Right lobe of liver (tissue), 6 donors: Measurements from ENCODE around the gene ABHD16A. TPM values are rescaled to one million over a fixed set of nuclear protein-coding genes. Genes with fewer than 3 reads are reported as not detected.

Source experiments
- ATAC-seq, 4 donors: fragments of 200-7000 bp; cut with Tn5 transposase; one replicate each; pipeline ENCODE4 v1.9.1; 2020; ENCODE audit warnings: mild to moderate bottlenecking in 4 of 4, moderate library complexity in 4 of 4
- DNase-seq, 3 donors: peaks; one replicate each; pipeline ENCODE4 v3.0.0-alpha.2; 2020
- H3K27ac ChIP-seq, 3 donors: fragments of 200-600 bp; one replicate each; pipeline ENCODE4 v1.8.0; 2022
- H3K27me3 ChIP-seq, 2 donors: fragments of 200-600 bp; one replicate each; pipeline ENCODE4 v1.8.0; 2022
- H3K36me3 ChIP-seq, 4 donors: fragments of 200-600 bp; sonication (generic) in 1 of 4; one replicate each; pipeline versions ENCODE4 v1.5.1 to v1.8.0; 2017 to 2022; ENCODE audit warnings: control low read depth in 1 of 4
- H3K4me1 ChIP-seq, 4 donors: fragments of 200-600 bp; sonication (generic) in 1 of 4; one replicate each; pipeline versions ENCODE4 v1.5.1 to v1.8.0; 2017 to 2022; ENCODE audit warnings: control low read depth in 1 of 4
- H3K4me3 ChIP-seq, 3 donors: fragments of 200-600 bp; one replicate each; pipeline ENCODE4 v1.8.0; 2022
- H3K9me3 ChIP-seq, 4 donors: fragments of 200-600 bp; sonication (generic) in 1 of 4; one replicate each; pipeline versions ENCODE4 v1.5.1 to v1.8.0; 2017 to 2022; ENCODE audit warnings: control low read depth in 1 of 4
- CTCF ChIP-seq, 4 donors: fragments of 200-600 bp in 3 of 4; fragments of 450-650 bp in 1 of 4; IDR thresholded peaks; one replicate each; pipeline versions ENCODE4 v1.5.1 to v1.8.0; 2016 to 2022; ENCODE audit warnings: antibody characterized with exemption in 4 of 4, mild to moderate bottlenecking in 2 of 4
- POLR2A ChIP-seq: fragments of 450-650 bp; IDR thresholded peaks from one replicate; pipeline ENCODE4 v1.6.1; 2017; ENCODE audit warnings: antibody characterized with exemption, mild to moderate bottlenecking
- WGBS: methylation state at CpG from one replicate; pipeline ENCODE4 v1.1.6; 2018; ENCODE audit warnings: low coverage, low lambda C conversion rate; ENCODE audit not compliant: insufficient coverage; ENCODE audit errors: missing lambda C conversion rate; 5-methylcytosine and 5-hydroxymethylcytosine counted together
- intact Hi-C, 2 donors: fragments of 100-400 bp; cut with DNase I; formaldehyde crosslinking; loops; one replicate each; pipeline versions ENCODE4 v1.11.2 to v1.14.1; 2022
- microRNA-seq, 2 donors: library from miRNA; unstranded; fragments of <30 nt; microRNA quantifications; one replicate each; pipeline ENCODE4, GENCODE V29; 2019 to 2020
- small RNA-seq, 2 experiments: library from RNA; depleted of rRNA; stranded (forward); fragments of <200 nt; gene quantifications; one replicate each; pipeline ENCODE3, GENCODE V24; 2016
- total RNA-seq, 6 experiments: library from RNA; depleted of rRNA in 2 of 6; stranded (reverse); fragments of >200 nt in 2 of 6; fragmentation: NEBNext Ultra II Directional in 3 of 6; extraction: Animal tissue kit (Norgen Biotek cat#: 25700) in 3 of 6; gene quantifications; one replicate each; pipeline versions ENCODE4 v1.1.0 to v1.2.4, GENCODE V29; 2016 to 2023
- donor health status: DM: no; HTN: yes; CAD: no.
- donor health status: DM: no; HTN: no; CAD: no.
- donor health status: DM: no; HTN: no; CAD: no.
- donor health status: DM: no; HTN: yes; CAD: no.
- donor health status: DM: no; HTN: yes; CAD: no.

The ABHD16A gene
- total RNA-seq, 6 experiments from 2014 or later, result 29.7 to 34.8 (median 31.2) TPM

GRCh38 chr6:31639043-31639442, 64.1 kb downstream of the ABHD16A start:
- TF ChIP-seq CTCF (IDR thresholded peaks at IDR 0.05) (no peak), POLR2A (no peak)
- H3K27ac ChIP-seq, result no peak overlapping the region
- DNase-seq (no peak), ATAC-seq (no peak)
- H3K9me3 ChIP-seq, result no peaks in the 10 kb centered on the region
- H3K27me3 ChIP-seq, result no peaks in the 10 kb centered on the region
- H3K4me3 ChIP-seq, result no peak overlapping the region
- H3K4me1 ChIP-seq, result peaks cover 0 to 23% (median 0%) of the 10 kb centered on the region in 4 donors
- intact Hi-C loops, result no loop called here
- 78% methylated on average over 7 of the region's 9 CpGs for WGBS
- H3K36me3 ChIP-seq, result peaks cover 4 to 97% (median 52%) of the 10 kb centered on the region in 4 donors

Small RNA genes within 50 kb of the gene (microRNA-seq; reads per million reads assigned to microRNA genes)
- 0.64 to 1.4 reads per million in 2 donors for gene MIR4646

Small RNA genes within 50 kb of the gene (small RNA-seq; reads per million reads assigned to genes)
- gene LY6G6D (0 reads per million in 2 experiments), gene MIR4646 (0 reads per million in 2 experiments), gene RF00019 (0 reads per million in 2 experiments)

Other genes with a start within 250 kb of the ABHD16A start
- 1 to 10 TPM in 4 of 6 experiments, under 1 TPM in 2; 0.48 to 2.0 (median 1.2) TPM for gene MICB, start 205.2 kb downstream of the ABHD16A start, total RNA-seq
- gene MCCD1, start 174.4 kb downstream of the ABHD16A start, total RNA-seq, result not detected
- gene DDX39B, start 161.3 kb downstream of the ABHD16A start, total RNA-seq, result 100 to 1,000 TPM in 3 of 6 experiments, 10 to 100 TPM in 3; 85.2 to 145 (median 102) TPM
- under 1 TPM in 3 of 6 experiments, not detected in 3; 0.29 to 0.43 (median 0.42) TPM for gene ATP6V1G2, start 156.7 kb downstream of the ABHD16A start, total RNA-seq
- gene NFKBIL1, start 155.7 kb downstream of the ABHD16A start, total RNA-seq, result 10 to 100 TPM in 1 of 6 experiments, 1 to 10 TPM in 5; 7.5 to 10.2 (median 8.3) TPM
- under 1 TPM in 1 of 6 experiments, not detected in 5; 0.20 TPM for gene LTA, start 131.0 kb downstream of the ABHD16A start, total RNA-seq
- 1 to 10 TPM in 1 of 6 experiments, under 1 TPM in 1, not detected in 4; 0.15 to 1.0 TPM for gene TNF, start 127.8 kb downstream of the ABHD16A start, total RNA-seq
- 1 to 10 TPM in 2 of 6 experiments, under 1 TPM in 4; 0.28 to 2.2 (median 0.62) TPM for gene LTB, start 120.9 kb downstream of the ABHD16A start, total RNA-seq
- 10 to 100 TPM in 1 of 6 experiments, 1 to 10 TPM in 5; 1.5 to 21.5 (median 6.7) TPM for gene LST1, start 117.0 kb downstream of the ABHD16A start, total RNA-seq
- under 1 TPM in 3 of 6 experiments, not detected in 3; 0.20 to 0.55 (median 0.46) TPM for gene NCR3, start 110.3 kb downstream of the ABHD16A start, total RNA-seq
- 10 to 100 TPM in 4 of 6 experiments, 1 to 10 TPM in 2; 6.7 to 28.5 (median 13.0) TPM for gene AIF1, start 88.1 kb downstream of the ABHD16A start, total RNA-seq
- 10 to 100 TPM; 34.7 to 59.6 (median 39.4) TPM for gene PRRC2A, start 82.6 kb downstream of the ABHD16A start, total RNA-seq
- gene BAG6, start 50.7 kb downstream of the ABHD16A start, total RNA-seq, result 100 to 1,000 TPM; 114 to 196 (median 142) TPM
- 100 to 1,000 TPM; 100 to 182 (median 116) TPM for gene APOM, start 47.4 kb downstream of the ABHD16A start, total RNA-seq
- gene C6orf47, start 42.5 kb downstream of the ABHD16A start, total RNA-seq, result 1 to 10 TPM; 6.6 to 8.7 (median 7.6) TPM
- 10 to 100 TPM in 1 of 6 experiments, 1 to 10 TPM in 5; 6.4 to 10.0 (median 8.0) TPM for gene GPANK1, start 38.3 kb downstream of the ABHD16A start, total RNA-seq
- 100 to 1,000 TPM in 2 of 6 experiments, 10 to 100 TPM in 4; 52.5 to 171 (median 64.5) TPM for gene CSNK2B, start 37.2 kb downstream of the ABHD16A start, total RNA-seq
- gene LY6G5B, start 33.3 kb downstream of the ABHD16A start, total RNA-seq, result 1 to 10 TPM in 5 of 6 experiments, under 1 TPM in 1; 0.98 to 5.7 (median 2.6) TPM
- gene LY6G5C, start 22.3 kb downstream of the ABHD16A start, total RNA-seq, result 1 to 10 TPM in 3 of 6 experiments, under 1 TPM in 3; 0.68 to 1.6 (median 1.2) TPM
- not detected for gene LY6G6F, start 3.5 kb upstream of the ABHD16A start, total RNA-seq
- not detected for gene LY6G6D, start 12.0 kb upstream of the ABHD16A start, total RNA-seq
- gene LY6G6C, start 18.4 kb upstream of the ABHD16A start, total RNA-seq, result not detected
- under 1 TPM in 2 of 6 experiments, not detected in 4; 0.33 to 0.56 TPM for gene MPIG6B, start 20.0 kb upstream of the ABHD16A start, total RNA-seq
- gene DDAH2, start 26.0 kb upstream of the ABHD16A start, total RNA-seq, result 10 to 100 TPM; 16.3 to 27.5 (median 19.1) TPM
- gene CLIC1, start 33.2 kb upstream of the ABHD16A start, total RNA-seq, result 100 to 1,000 TPM in 1 of 6 experiments, 10 to 100 TPM in 5; 36.7 to 123 (median 62.0) TPM
- 1 to 10 TPM; 3.2 to 8.5 (median 4.3) TPM for gene MSH5, start 36.7 kb upstream of the ABHD16A start, total RNA-seq
- gene SAPCD1, start 59.3 kb upstream of the ABHD16A start, total RNA-seq, result 1 to 10 TPM in 2 of 6 experiments, under 1 TPM in 3, not detected in 1; 0.62 to 1.6 (median 0.90) TPM
- gene VWA7, start 74.0 kb upstream of the ABHD16A start, total RNA-seq, result 1 to 10 TPM; 1.2 to 5.2 (median 2.7) TPM
- gene VARS1, start 92.4 kb upstream of the ABHD16A start, total RNA-seq, result 10 to 100 TPM; 31.0 to 58.1 (median 41.0) TPM
- gene LSM2, start 103.6 kb upstream of the ABHD16A start, total RNA-seq, result 10 to 100 TPM; 11.0 to 26.1 (median 11.6) TPM
- 1 to 10 TPM in 1 of 6 experiments, under 1 TPM in 5; 0.37 to 1.2 (median 0.56) TPM for gene HSPA1L, start 112.0 kb upstream of the ABHD16A start, total RNA-seq
- gene HSPA1A, start 112.2 kb upstream of the ABHD16A start, total RNA-seq, result 100 to 1,000 TPM in 2 of 6 experiments, 10 to 100 TPM in 4; 73.2 to 442 (median 80.2) TPM
- gene HSPA1B, start 124.4 kb upstream of the ABHD16A start, total RNA-seq, result 100 to 1,000 TPM in 2 of 6 experiments, 10 to 100 TPM in 4; 41.5 to 144 (median 47.5) TPM
- gene NEU1, start 159.5 kb upstream of the ABHD16A start, total RNA-seq, result 10 to 100 TPM; 20.3 to 44.8 (median 34.1) TPM
- under 1 TPM in 2 of 6 experiments, not detected in 4; 0.09 to 0.25 TPM for gene SLC44A4, start 175.7 kb upstream of the ABHD16A start, total RNA-seq
- 10 to 100 TPM; 10.7 to 20.1 (median 13.3) TPM for gene EHMT2, start 194.4 kb upstream of the ABHD16A start, total RNA-seq
- gene ZBTB12, start 198.8 kb upstream of the ABHD16A start, total RNA-seq, result under 1 TPM in 5 of 6 experiments, not detected in 1; 0.25 to 0.82 (median 0.51) TPM
- gene C2, start 224.4 kb upstream of the ABHD16A start, total RNA-seq, result 100 to 1,000 TPM; 309 to 739 (median 533) TPM
- gene CFB, start 242.8 kb upstream of the ABHD16A start, total RNA-seq, result 1,000 to 10,000 TPM; 1,939 to 4,112 (median 3,131) TPM